HEK293 (cell line): ENCODE data around the gene GLIS1.

Experiments
- ZEB2 ChIP-seq: fragments of 450-650 bp; formaldehyde crosslinking; IDR thresholded peaks from 2 replicates; pipeline ENCODE4 v1.5.1; 2016; ENCODE audit warnings: missing biosample characterization, missing genetic modification characterization
- ZNF311 ChIP-seq: fragments of 450-650 bp; formaldehyde crosslinking; IDR thresholded peaks from 2 replicates; pipeline ENCODE4 v1.5.1; 2017; ENCODE audit warnings: missing biosample characterization, missing genetic modification characterization, borderline replicate concordance
- TF ChIP-seq, protein P1 (sequence below): fragments of 450-650 bp; formaldehyde crosslinking; IDR thresholded peaks from 2 replicates; pipeline ENCODE4 v1.5.1; 2016; ENCODE audit warnings: missing biosample characterization, missing genetic modification characterization
- TF ChIP-seq, protein P2 (sequence below): fragments of 450-650 bp; formaldehyde crosslinking; IDR thresholded peaks from 2 replicates; pipeline ENCODE4 v1.5.1; 2016; ENCODE audit warnings: missing biosample characterization, missing genetic modification characterization

DNA sequence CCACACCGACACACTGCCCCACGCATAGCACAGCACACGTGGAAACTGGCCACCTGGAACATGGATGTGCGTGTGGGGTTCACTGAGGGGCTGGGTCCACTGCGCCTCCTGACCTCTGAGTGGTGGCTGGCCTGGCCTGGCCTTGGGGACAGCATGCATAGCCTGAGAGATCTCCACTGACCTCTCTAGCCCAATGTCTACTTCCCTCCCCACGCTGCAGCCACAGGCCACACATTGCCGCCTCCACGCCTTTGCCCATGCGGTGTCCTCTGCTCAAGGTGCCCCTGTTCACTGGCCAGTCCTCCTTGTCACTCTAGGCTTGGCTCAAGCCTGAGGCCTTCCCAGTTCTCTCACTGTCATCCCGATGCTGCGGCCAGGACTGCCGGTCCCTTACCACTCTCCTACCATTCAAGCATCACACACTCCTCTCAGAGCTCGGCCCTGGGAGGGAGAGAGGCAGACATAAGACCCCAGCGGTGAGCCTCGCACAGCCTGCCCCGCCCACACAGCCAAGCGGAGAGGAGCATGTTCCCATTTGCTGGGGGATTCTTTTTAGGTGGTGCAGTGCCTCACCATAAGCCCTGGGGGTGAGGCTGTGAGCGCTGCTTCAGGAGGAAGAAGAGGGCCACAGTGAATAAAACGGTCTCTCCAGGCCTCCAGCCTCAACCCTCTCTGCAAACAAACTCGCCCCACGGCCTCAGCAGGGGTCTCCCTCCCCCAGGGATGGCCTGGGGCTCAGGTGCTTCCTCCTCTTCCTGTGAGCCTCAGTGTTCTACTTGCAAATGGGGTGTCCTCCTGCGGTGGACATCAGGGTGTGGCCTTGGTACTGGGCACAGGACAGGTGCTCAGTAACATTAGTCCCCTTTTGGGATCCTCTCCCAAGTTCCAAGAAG, 199.0 kb downstream of the GLIS1 start:
- TF ChIP-seq, protein P1, sequence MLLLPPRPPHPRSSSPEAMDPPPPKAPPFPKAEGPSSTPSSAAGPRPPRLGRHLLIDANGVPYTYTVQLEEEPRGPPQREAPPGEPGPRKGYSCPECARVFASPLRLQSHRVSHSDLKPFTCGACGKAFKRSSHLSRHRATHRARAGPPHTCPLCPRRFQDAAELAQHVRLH (tag by site-specific recombination), result no peak
- TF ChIP-seq, protein P2, sequence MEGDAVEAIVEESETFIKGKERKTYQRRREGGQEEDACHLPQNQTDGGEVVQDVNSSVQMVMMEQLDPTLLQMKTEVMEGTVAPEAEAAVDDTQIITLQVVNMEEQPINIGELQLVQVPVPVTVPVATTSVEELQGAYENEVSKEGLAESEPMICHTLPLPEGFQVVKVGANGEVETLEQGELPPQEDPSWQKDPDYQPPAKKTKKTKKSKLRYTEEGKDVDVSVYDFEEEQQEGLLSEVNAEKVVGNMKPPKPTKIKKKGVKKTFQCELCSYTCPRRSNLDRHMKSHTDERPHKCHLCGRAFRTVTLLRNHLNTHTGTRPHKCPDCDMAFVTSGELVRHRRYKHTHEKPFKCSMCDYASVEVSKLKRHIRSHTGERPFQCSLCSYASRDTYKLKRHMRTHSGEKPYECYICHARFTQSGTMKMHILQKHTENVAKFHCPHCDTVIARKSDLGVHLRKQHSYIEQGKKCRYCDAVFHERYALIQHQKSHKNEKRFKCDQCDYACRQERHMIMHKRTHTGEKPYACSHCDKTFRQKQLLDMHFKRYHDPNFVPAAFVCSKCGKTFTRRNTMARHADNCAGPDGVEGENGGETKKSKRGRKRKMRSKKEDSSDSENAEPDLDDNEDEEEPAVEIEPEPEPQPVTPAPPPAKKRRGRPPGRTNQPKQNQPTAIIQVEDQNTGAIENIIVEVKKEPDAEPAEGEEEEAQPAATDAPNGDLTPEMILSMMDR (tag by site-specific recombination), result no peak
- TF ChIP-seq ZNF311, result no peak
- TF ChIP-seq ZEB2, result no peak
